TTC549 (cell line): ENCODE data around the gene HMGXB4.

ENCODE experiments used
- FAIRE-seq: peaks from 2 replicates; lab custom pipeline; 2012; peaks lifted over from hg19 to GRCh38; lab: Jason Lieb, UNC

HMGXB4 gene

GRCh38 chr22:35310556-35311550 lies 53.6 kb downstream of the HMGXB4 start:
- no peak for FAIRE-seq

DNA sequence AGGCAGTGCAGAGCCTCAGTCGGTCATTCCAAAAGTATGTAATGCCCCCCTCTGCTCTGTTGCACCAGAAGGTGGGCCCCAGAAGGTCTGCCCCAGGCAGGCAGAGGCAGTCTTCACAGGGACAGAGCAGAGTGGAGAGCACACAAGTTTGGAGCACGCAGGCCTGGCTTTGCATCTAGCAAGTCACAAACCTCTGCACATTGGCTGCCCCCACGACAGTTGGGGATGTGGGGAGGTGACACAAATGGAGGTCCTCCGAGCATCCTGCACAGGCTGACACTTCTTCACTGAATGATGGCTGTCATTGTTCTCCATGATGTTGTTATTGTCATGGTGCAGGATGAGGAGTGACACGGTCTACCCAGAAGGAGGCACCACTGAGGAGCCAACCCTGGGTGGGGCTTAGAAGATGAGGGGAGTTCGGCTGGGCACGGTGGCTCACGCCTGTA lies 54.3 kb downstream of the HMGXB4 start:
- no peak for FAIRE-seq

- FAIRE-seq: no peak
These were observed 55.1 kb downstream of the HMGXB4 start for GRCh38 chr22:35312198-35313059.

GRCh38 chr22:35313311-35314121 lies 56.2 kb downstream of the HMGXB4 start:
- no peak for FAIRE-seq

- FAIRE-seq: no peak
These were observed 57.1 kb downstream of the HMGXB4 start for GRCh38 chr22:35314161-35314942.

DNA sequence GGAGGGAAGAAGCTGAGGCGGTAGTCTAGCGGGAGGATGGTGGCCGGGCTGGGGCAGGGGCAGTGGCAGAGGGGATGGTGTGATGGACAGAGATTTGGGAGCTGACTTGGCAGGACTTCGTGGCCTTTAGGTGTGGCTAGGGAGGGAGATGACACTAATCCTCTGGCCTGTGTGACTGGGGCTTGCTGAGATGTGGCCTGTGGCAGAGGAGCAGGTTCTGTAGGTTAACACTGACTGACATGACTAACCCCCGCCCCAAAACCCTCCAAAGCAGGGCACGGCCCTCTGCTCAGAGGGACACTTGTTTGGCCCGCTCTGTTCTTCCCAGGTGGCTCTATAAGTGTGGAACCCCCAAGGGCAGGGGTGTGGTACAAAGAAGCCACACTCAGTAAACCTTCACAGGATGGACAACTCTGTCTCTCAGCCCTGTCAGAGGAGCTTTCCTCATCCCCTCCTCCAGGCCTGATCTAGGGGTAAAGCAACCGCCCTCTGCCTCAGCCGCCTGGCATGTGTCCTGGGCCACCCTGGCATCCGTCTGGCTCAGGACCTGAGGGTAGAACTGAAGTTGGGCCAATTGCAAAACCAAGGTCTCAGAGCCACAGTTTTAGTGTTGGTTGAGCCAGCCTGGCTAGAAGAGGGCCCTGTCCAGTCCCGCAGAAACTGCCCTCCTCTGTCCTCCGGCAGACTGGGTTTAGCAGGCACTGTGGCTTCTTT lies 58.0 kb downstream of the HMGXB4 start:
- FAIRE-seq: no peak

DNA sequence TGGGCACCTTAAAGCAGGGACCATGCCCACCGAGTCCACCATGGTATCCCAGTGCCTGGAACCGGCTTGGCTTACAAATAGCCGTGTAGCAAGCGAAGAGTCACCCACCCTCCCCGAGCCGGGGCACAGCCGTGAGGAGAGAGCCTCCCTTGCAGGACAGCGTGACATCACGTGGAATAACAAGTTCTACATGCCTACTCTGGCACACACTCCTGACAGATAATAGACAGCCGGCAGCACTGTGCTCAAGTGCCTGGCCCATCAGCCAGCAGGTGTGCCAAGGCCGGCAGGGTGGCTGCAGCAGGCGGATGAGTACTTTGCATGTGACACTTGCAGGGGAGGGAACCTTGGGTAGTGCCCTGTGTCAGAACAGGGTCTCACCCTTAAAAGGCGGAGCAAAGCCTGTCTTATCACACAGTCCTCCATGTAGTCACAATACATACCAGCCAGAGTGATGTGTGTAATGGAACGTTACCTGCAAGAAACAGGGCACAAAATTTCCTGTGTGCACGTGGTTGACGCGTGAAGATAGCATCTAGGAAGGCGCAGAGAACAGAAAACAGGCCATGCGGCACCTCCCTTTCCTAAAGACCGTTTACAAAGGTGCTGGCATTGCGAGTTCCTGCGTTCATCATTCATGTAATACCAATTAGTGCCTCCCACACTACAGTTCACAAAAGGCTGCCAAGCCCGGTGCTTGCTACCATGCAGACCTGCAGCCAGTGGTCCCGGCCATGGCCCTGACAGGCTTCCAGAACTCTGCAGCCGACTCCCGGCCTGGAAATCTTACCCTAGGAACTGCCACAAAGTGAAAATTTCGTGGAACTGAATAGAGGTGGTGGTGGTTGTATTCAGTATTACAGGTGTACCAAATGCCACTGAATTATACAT lies 58.8 kb downstream of the HMGXB4 start:
- FAIRE-seq: no peak

DNA sequence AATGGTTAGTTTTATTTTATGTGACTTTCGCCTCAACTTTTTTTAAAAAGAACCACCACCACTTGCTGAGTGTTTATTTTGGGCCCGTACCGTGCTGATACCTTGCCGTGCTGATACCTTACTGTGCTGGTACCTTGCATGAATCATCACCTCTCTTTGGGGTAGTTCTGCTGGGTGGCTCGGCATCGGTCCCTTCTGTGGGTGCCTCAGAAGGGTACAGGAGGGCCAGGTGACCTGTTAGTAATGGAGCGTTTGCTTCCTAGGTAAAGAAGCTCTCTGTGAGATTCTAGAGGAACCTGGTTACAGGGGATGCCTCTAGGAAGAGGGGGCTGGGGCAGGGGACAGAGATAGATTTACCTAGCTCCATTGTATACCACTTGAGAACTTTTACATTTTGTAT lies 59.5 kb downstream of the HMGXB4 start:
- FAIRE-seq: no peak

DNA sequence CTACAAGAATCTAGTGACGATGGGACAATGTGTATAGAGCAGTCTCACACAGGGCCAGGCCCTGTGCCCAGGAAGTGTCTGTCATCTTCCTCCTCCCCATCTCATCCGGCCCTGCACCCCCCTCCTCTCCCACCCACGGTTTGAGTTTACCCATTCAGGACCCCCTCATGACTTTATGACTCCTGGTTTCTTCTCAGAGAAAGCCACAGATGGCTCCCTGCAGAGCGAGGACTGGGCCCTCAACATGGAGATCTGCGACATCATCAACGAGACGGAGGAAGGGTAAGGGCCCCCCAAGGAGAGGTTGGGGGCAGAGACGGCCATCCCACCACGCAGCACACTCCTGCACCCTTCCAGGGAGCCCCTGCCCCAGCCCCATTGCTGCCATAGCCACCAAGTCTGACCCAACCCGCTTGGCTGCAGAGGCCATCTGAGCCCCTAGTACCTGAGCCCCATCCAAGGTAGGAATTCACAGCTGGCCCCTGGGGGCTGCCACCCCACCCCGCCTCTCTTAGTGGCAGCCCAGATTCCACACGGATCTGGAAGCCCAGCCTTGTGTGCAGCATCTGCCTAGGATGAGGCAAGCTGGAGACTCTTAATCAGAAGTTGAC lies 60.5 kb downstream of the HMGXB4 start:
- no peak for FAIRE-seq

DNA sequence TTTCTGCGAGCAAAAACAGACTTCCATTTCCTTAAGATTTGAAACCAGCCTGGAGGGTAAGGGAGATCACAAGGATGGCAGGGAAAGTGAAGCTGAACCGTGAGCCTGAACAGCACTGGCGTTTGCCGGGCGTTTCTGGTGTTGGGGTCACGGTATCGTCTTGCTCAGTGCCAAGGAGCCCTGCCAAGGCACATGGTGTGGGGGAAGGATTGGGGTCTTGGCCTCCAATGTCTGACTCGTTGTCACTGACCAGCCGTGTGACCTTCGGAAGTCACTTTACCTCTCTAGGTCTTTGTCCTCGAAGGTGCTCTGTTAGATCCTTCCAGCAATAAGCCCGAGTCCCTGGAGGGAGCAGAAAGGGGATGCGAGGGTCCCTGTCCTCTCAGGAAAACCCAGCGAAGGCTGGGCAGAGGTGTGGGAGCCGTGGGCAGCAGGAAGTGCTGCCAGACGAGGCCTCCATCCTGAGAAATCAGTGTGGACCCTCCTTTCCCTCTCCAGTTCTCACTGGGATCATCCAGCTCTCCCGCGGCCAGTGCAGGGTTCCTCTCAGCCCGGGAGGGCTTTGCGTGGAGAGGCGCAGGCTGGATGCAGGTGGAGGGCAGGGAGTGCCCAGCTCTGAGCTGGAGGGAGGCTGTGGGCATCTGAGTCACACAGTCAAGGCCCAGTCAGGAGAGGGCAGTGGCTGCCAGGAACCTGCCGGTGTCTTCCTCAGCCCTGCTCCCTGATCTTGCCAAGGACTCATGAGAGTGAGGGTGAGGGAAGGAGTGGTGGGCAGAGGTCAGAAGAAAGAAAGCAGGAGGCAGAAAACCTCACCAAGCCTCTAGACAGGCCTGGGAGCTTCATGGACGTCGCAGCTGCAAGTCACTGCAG lies 61.3 kb downstream of the HMGXB4 start:
- no peak for FAIRE-seq

DNA sequence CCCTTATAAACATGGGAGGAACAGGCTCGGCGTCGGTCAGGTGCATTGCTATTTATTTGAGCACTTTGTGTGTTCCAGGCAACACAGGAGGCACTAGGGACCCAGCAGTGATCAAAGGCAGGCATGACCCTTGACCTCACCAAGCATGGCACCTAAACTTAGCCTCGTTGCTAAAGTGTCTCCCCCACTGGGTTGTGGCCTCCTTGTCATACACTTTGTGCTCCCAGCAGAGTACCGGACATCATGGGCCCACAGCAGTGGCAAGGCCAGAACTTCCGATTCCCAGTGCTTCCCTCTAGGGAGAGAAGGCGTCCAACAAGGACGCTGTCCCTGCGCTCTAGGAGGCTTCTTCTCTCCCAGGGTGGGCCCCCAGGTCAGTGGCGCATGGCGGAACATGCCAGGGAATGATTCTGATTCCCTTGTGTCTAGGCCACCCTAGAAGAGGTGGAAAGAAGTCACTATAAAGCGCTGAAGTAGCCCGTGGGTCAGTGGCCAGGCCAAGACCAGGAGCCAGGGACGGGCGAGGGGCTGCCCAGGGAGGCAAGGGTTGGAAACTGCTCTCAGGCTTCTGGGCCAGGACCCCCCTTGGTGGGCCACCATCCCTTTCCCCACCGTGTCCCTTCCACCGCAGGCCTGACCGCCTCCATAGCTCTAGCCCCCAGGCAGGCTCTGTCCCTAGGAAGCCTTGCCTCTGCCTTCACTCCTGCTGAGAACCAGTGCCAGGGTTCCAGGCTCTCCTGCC lies 62.1 kb downstream of the HMGXB4 start:
- FAIRE-seq: no peak

DNA sequence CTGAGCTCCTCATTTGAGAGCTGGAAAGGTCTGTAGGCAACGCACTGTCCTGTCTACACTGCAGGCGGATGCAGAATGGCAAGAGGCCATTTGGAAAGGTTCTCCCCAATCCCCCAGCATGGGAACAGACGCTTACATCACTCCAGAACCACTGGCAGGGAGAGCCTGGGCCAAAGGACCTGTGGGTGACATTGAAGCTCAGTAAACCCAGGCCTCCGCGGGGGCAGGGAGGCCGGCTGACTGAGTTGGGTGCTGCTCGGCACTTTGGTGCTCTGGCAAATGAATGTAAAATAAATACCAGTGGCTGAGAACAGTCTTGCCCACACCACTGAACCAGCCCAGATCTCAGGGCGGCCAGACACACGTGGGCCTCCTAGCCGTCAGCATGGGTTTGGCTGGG lies 64.8 kb downstream of the HMGXB4 start:
- no peak for FAIRE-seq

- FAIRE-seq: no peak
These were observed 65.6 kb downstream of the HMGXB4 start for GRCh38 chr22:35322893-35323292.

DNA sequence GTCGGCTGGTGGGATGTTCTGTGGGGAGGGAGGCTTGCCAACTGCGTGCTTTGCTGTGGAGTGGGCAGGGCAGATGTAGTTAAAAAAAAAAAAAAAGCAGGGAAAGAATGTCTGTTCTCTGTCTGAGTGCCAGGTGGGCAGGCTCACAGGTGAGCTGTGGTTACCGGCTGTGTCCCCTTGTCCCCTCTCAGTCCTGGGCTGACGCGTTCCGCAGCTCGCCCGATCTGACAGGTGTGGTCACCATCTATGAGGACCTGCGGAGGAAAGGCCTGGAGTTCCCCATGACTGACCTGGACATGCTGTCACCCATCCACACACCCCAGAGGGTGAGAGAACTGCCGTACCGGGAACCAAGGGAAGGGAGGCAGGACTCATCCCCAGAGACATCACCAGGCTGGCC lies 66.0 kb downstream of the HMGXB4 start:
- FAIRE-seq: no peak

- FAIRE-seq: no peak
These were observed 66.8 kb downstream of the HMGXB4 start for GRCh38 chr22:35324067-35324466.

- no peak for FAIRE-seq
These were observed 67.5 kb downstream of the HMGXB4 start for GRCh38 chr22:35324762-35325161.

DNA sequence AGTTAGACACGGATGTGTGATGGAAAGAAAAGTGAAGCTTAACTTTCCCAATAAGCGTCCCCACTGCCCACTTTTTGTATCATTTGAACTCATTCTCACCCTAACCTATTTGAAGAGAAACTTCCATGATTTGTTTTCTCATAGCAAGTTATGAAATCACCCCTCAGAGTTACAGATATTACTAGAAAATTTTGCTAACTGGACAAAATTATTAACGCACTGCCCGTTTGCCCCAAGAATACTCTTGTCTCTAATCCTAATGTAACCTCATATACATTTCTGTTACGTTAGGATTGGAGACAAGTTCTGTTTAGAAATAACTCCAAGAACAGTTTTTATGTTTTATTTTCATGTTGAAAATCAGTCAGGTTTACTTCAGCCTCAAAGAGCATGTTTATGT lies 67.9 kb downstream of the HMGXB4 start:
- no peak for FAIRE-seq
